Urinary bladder (tissue), 4 donors: Measurements from ENCODE around the gene ELMOD3. TPM values are rescaled to one million over a fixed set of nuclear protein-coding genes. Genes with fewer than 3 reads are reported as not detected.
A peak's percentile ranks its signal among the peaks of the same experiment; 100 is the strongest.

Source experiments
- DNase-seq: peaks from one replicate; pipeline ENCODE4 v3.0.0-alpha.2; 2015; ENCODE audit errors: extremely low spot score
- H3K27ac ChIP-seq: one replicate; pipeline ENCODE4 v1.5.1; 2013; ENCODE audit warnings: low read depth, mild to moderate bottlenecking, moderate library complexity
- H3K36me3 ChIP-seq: one replicate; pipeline ENCODE4 v1.6.1; 2013; ENCODE audit warnings: mild to moderate bottlenecking, moderate library complexity; ENCODE audit not compliant: insufficient read depth
- H3K4me1 ChIP-seq: one replicate; pipeline ENCODE4 v1.6.1; 2013; ENCODE audit warnings: mild to moderate bottlenecking, moderate library complexity; ENCODE audit not compliant: insufficient read depth
- H3K4me3 ChIP-seq: one replicate; pipeline ENCODE4 v1.5.1; 2013; ENCODE audit warnings: low read depth, low read length
- WGBS: extraction: QIAGEN DNeasy Blood & Tissue Kit; methylation state at CpG from one replicate; pipeline ENCODE4 v1.1.7; 2013; 5-methylcytosine and 5-hydroxymethylcytosine counted together
- polyA plus RNA-seq: library from polyadenylated mRNA; stranded (reverse); fragments of 200-250 nt; gene quantifications from one replicate; pipeline ENCODE4 v1.2.3, GENCODE V29; 2013
- total RNA-seq: library from RNA; depleted of rRNA; stranded (reverse); fragments of >200 nt; gene quantifications from one replicate; pipeline ENCODE4 v1.2.3, GENCODE V29; 2014
- donor health status: healthy with polysubstance abuse.
- donor health status: healthy.

The ELMOD3 gene
- total and polyA plus RNA-seq, 2 donors, result 19.4 to 21.0 TPM

DNA sequence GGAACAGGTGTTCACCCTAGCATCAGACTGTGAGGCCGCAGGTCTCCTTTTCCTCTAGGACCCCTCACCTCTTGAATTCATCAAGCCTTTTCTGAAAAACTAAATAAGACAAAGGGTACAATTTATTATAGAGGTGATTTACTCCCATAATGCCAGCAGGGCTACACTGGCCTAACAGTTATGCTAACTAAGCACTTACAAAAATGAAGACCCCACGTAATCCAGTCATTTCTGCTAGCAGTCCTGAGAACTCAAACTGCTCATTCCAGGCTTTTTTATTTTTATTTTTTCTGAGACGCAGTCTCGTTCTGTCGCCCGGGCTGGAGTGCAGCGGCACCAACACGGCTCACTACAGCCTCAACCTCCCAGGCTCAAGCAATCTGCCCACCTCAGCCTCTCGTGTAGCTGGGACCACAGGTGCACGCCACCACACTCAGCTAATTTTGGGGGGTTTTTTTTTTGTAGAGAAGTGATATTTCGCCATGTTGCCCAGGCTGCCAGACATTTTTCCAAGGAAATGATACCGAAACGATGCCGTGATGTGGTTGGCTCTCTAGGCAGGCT lies 41.4 kb downstream of the ELMOD3 start:
- peak overlapping the region; percentile 38 for H3K27ac ChIP-seq
- WGBS, result 94% methylated on average over 14 of the region's 14 CpGs
- peaks cover 4% of the 10 kb centered on the region for H3K36me3 ChIP-seq
- H3K4me3 ChIP-seq, result no peak overlapping the region
- no peak for DNase-seq
- no peaks in the 10 kb centered on the region for H3K4me1 ChIP-seq

DNA sequence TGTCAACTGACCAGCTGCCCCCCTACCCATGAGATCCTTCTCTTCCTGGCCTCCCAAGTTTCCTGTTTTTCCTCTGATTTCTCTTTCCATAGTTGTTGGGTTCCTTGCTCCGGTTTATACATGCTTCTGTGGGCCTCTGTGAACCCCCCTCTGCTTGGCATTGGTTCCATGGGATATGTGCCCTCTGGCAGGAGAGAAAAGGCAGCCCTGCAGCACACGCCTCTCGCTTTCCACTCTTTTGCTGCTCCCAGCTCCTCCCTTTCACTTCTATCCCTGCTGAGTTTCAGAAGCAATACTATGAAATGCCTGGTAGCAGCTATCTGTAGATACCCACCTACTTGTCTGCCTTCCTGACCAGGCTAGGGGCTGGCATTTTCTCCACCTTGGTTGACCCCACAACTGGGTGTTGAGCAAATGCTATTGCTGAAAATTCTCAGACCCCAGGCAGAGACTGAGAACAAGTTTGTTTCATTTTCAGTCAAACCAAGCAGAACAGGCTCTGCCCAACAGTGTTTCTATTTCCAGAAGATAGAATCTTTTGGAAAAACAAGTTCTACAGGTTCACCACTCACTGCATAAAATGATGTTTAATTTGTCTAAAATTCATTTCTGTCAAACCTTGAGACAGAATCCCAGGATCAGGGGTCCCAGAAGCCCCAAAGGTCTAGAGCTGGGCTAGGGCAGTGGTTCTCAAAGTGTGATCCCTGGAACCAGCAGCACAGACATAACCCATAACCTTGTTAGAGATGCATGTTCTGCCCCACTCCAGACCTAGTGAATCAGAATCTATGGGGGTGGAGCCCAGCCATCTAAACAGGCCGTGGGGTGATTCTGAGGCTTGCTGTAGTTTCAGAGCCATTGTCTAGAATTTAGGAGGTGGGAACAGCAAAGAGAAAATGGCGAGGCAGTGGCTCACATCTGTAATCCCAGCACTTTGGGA lies 42.2 kb downstream of the ELMOD3 start:
- H3K27ac ChIP-seq, result peak overlapping the region; percentile 38
- no peaks in the 10 kb centered on the region for H3K4me1 ChIP-seq
- no peak overlapping the region for H3K4me3 ChIP-seq
- WGBS, result 64% methylated on average over 5 of the region's 5 CpGs
- DNase-seq, result no peak
- H3K36me3 ChIP-seq, result peaks cover 5% of the 10 kb centered on the region

DNA sequence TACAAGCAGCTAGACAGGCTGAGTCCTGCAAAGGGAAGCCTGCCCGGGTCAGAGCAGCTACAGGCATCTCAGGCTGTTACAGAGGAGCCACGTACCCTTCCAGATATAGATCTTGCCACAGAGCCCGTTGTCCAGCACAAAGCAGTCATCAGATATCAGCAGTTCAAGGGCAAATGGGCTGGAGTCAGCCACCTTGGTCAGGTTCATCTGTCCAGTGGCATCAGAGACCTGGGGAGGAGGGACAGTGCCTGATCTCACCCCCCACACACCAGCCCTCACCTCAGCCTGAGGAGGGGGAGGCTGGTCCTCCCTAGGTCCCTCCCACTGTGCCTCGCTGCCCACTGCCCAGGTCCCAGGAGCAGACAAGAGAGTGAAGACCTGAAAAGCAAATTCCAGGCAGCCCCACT lies 43.4 kb downstream of the ELMOD3 start:
- 79% methylated on average over 4 of the region's 4 CpGs for WGBS
- no peaks in the 10 kb centered on the region for H3K4me1 ChIP-seq
- H3K27ac ChIP-seq, result peak overlapping the region; percentile 33
- H3K36me3 ChIP-seq, result peaks cover 4% of the 10 kb centered on the region
- no peak for DNase-seq
- H3K4me3 ChIP-seq, result no peak overlapping the region

DNA sequence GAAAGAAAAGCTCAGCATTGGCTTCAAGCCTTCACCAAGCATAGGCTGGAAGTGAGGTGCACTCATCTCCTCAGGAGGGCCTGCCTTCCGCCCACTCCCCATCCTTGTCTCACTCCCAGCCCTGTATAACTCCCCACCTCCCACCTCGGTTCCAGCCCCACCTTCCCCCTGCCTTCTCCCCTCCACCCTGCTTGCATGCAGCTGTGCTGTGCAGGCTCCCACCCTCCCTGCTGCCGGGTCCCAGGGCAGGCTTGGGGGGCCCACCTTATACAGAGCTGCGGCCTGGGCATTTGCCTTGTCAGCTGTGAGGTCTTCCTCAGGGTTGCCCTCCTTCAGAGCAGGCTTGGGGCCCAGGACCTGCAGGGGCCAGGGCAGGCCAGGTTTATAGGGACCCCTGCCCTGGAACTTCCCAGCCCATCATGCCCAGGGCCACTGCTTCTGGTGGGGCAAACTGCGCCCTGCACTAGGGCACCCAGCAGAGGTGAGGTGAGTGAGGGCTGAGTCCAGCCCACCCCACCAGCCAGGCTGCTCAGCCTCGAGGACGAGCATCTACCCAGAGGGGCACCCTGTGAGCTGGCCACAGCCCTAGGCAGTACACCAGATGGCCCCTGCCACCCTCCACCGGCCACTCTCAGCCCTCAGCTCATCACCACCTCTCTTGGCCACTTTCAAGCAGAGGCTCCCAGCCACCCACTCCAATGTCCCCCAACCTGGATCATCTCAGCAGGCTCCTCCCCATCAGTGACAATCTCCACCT lies 44.0 kb downstream of the ELMOD3 start:
- no peak for DNase-seq
- H3K4me1 ChIP-seq, result no peaks in the 10 kb centered on the region
- 90% methylated on average over 8 of the region's 8 CpGs for WGBS
- H3K27ac ChIP-seq, result no peak overlapping the region
- H3K4me3 ChIP-seq, result no peak overlapping the region
- peaks cover 4% of the 10 kb centered on the region for H3K36me3 ChIP-seq

DNA sequence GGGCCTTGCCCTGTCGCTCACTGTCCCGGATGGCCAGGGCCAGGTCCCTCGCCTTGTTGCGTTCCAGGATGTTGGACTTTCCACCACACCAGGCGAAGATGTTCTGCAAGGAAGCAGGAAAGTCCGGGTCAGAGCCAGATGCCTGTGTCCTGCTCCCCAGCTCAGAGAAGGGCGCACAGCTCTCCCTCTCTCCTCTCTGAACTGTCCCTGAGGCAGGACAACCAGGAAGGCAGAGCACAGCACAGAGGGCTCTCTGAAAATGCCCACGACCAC lies 44.5 kb downstream of the ELMOD3 start:
- no peaks in the 10 kb centered on the region for H3K4me1 ChIP-seq
- DNase-seq, result no peak
- H3K4me3 ChIP-seq, result no peak overlapping the region
- H3K36me3 ChIP-seq, result peaks cover 4% of the 10 kb centered on the region
- H3K27ac ChIP-seq, result no peak overlapping the region
- WGBS, result 96% methylated on average over 8 of the region's 8 CpGs

DNA sequence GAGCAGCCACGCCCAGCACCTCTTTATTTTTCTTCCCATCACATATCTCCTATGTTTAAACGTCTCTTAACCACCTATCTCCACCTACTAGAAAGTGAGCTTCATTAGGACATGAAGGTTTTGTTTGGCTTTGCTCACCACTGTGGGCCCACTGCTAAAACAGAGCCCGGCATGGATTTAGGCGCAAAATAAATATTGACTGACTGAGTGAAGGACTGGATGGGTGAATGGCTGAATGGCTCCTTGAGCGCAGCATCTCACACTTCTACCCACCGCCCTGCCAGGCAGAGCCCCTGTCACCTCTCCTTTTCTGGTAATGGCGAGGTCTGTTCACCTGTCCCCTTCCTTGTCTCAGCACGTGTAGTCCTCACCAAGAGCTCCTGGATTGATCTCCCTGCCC lies 45.5 kb downstream of the ELMOD3 start:
- 92% methylated on average over 8 of the region's 8 CpGs for WGBS
- H3K36me3 ChIP-seq, result peaks cover 4% of the 10 kb centered on the region
- no peaks in the 10 kb centered on the region for H3K4me1 ChIP-seq
- no peak overlapping the region for H3K4me3 ChIP-seq
- DNase-seq, result no peak
- no peak overlapping the region for H3K27ac ChIP-seq

DNA sequence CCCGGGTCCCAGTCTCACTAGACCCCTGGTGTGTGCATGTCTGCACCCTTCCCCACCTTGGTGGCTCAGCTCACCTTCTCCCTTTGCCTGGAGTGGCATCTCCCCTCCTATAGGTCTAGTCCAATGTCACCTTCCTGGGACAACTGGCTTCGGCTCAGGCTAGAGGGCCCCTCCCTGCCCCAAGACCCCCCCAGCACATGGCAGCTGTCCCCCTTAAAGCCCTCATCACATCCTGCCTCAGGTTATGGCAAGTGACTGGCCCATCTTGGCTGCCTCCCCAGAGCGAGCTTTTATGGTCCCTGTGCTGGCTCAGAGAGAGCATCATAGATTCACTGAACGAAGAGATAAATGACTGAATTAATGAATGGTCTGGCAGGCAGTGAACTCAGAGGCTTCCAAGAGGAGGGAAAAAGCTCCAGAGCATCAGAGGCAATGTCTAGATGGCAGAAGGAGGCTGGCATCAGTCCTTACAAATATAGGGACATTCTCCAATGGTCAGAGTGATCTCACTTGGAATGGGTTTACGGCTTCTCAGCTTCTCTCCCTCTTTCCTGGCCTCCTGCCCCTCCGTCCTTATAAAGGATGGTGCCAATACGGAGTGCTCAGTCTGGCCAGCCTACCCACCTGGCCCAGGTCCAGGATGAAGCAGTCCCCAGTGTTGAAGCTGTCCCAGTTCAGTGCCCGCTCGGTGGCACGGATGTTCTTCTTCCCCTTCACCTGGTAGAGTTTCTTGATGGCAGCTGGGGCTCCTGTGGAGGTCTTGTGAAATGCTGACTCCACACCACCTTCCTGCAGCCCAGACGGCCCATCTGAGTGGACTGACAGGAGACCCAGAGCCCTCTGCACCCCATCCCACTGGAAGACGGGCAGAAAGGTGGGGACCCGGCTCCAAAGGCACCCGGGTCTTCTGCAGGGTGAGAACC lies 46.2 kb downstream of the ELMOD3 start:
- H3K4me1 ChIP-seq, result no peaks in the 10 kb centered on the region
- H3K27ac ChIP-seq, result no peak overlapping the region
- H3K36me3 ChIP-seq, result peaks cover 4% of the 10 kb centered on the region
- no peak overlapping the region for H3K4me3 ChIP-seq
- WGBS, result 74% methylated on average over 14 of the region's 14 CpGs
- no peak for DNase-seq

DNA sequence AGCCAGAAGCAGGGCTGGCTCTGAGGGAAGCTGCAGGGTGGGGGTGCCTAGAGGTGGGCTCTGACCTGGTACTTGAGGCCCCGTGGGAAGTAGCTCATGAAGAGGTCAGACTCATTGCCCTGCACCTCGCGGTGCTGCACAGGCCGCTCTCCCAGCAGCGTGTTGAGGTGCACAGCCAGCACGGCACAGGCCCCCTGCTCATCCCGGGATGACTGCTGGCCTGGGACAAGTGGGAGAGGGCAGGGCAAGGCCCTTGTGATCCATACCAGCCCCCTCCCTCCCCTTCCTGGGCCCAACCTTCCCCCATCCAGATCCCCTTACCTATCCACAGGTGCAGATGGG lies 46.9 kb downstream of the ELMOD3 start:
- H3K36me3 ChIP-seq, result peaks cover 4% of the 10 kb centered on the region
- no peak overlapping the region for H3K27ac ChIP-seq
- no peaks in the 10 kb centered on the region for H3K4me1 ChIP-seq
- DNase-seq, result no peak
- 90% methylated on average over 7 of the region's 7 CpGs for WGBS
- H3K4me3 ChIP-seq, result no peak overlapping the region

DNA sequence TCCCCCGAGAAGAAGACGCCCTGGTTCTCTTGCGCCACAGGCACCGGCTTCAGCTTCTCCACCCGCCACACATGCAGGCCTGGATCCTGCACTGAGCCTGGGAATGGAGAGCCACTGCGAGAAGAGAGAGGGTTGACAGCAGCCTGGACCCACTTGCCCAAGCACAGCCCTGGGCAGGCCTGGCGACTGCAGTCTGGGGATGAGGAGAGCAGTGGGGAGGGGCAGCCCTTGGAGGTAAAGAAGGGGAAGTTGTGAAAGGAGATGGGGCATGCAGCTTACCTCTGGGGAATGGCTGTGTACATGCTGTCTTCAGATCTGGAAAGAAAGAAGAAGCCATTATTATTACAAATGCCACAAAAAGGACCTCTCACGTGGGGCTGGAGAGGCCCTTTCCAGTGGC lies 47.3 kb downstream of the ELMOD3 start:
- no peak for DNase-seq
- Histone ChIP-seq H3K4me3 (no peak overlapping the region), H3K27ac (no peak overlapping the region), H3K36me3 (peaks cover 4% of the 10 kb centered on the region), H3K4me1 (no peaks in the 10 kb centered on the region)
- 92% methylated on average over 8 of the region's 8 CpGs for WGBS

DNA sequence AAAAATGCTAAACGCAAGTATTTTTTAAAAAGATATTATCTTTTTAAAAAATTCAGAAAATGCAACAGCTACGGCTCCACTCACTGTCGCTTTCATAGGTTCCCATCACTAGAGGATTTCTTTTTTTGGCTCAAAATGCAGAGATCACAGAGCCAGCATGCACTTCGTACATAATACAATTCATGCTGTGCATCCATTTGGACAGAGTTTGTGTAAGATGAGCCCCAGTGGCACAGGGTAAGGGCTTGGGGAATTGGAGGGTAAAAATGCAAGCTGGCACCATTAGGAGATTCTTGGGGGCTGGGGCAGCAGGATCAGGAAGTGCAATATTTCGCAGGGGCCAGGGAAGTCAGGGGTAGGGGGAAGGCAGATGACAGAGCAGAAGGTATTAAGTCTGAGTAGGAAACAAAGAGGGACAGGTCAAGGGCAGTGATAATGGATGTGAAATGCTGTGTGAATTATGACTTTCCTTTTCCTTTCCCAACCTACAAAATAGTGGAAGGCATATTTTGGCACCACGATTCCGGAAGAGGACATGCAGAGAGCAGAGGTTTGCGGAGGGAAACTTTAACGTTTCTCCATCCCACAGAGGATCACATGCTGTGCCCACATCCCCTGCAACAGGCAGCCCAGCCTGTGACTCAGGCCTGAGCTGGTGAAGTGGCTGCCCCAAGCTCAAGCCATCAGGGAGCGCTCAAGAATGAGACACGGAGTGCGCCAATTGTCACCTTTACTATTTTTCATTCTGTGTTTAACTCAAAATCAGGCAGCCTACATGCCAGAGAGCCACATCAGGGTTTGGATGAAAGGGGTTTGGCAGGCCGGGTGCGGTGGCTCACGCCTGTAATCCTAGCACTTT lies 50.9 kb downstream of the ELMOD3 start:
- Histone ChIP-seq H3K27ac (no peak overlapping the region), H3K4me3 (no peak overlapping the region), H3K4me1 (no peaks in the 10 kb centered on the region), H3K36me3 (peaks cover 4% of the 10 kb centered on the region)
- no peak for DNase-seq
- 70% methylated on average over 15 of the region's 15 CpGs for WGBS

DNA sequence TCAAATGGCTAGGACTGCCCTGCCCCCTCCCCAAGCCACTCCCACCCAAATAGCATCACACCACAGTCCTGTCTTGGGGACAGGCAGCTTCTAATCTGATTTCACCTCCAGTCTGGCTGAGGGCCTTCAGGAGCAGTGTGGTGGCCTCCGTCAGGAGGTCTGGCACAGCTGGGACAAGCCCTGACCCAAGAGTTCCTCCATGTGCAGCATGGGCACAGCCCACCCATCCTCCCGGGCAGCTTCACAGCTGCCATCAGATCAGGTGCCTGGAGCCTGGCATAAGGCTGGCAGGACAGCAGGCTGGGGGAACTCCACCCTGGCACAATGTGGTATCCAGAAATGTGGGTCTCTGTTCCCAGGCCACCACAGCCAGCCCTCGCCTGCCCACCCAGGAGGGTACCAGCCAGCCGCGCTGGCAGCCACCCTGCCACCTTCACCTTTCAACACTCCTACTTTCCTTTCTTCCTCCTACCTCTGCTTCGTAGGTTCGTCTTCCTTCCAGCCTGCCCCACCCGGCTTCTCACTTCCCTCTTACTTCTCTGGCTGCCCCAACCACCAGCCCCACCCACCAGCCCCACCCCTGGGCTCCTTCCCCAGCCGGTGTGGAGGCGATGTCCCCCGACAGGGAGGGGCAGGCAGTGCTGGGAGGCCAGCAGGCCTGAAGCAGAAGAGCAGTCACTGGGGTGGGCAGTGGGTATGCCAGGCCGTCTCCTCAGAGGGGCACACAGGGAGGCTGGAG lies 55.4 kb downstream of the ELMOD3 start, which contains the start of gene CAPG:
Gene CAPG (minus strand): TSS at position 522 of the 739 bp plus-strand sequence. CDS start 8,221 bp downstream, outside the sequence.
- H3K4me3 ChIP-seq, result no peak within 1 kb of the TSS
- H3K4me1 ChIP-seq, result no peaks in the 10 kb centered on the region
- WGBS, result 62% methylated on average over 12 of the region's 12 CpGs
- DNase-seq, result no peak
- H3K36me3 ChIP-seq, result no peaks in the 10 kb centered on the region
- peak within 1 kb of the TSS; percentile 69 for H3K27ac ChIP-seq
